Caco-2 (cell line): ENCODE measurements around the gene ANKRD13D. TPM values are rescaled to one million over a fixed set of nuclear protein-coding genes. Genes with fewer than 3 reads are reported as not detected.

ENCODE experiments used
- BruUV-seq: library from RNA; stranded (reverse); fragments of 400-500 nt; replicated peaks from 2 replicates; lab custom pipeline; 2021; lab: Mats Ljungman, UMichigan
- CTCF ChIA-PET: fragments of 300-600 bp; sonication (Branson Sonifier 250); formaldehyde crosslinking; loops from one replicate; lab custom pipeline; 2022; ENCODE audit warnings: antibody characterized with exemption; lab: Charles Lee
- POLR2A ChIA-PET: fragments of 300-600 bp; sonication (Branson Sonifier 250); formaldehyde crosslinking; loops from one replicate; lab custom pipeline; 2022; ENCODE audit warnings: antibody characterized with exemption; lab: Charles Lee
- DNase-seq, 2 experiments: peaks; one replicate each; pipeline versions ENCODE4 v3.0.0 to v3.0.0-alpha.2; 2020 to 2022
- H3K27me3 ChIP-seq: replicated peaks from 2 replicates; pipeline ENCODE4 v1.6.0; 2011; ENCODE audit warnings: low read length; ENCODE audit not compliant: control insufficient read depth, insufficient read depth
- H3K36me3 ChIP-seq: 2 replicates; pipeline ENCODE4 v1.5.1; 2011; ENCODE audit warnings: low read length; ENCODE audit not compliant: control insufficient read depth, insufficient read depth
- H3K4me1 ChIP-seq: fragments of 250-450 bp; sonication (Bioruptor Pico); 2 replicates; pipeline ENCODE4 v1.5.1; 2020; ENCODE audit warnings: mild to moderate bottlenecking
- H3K4me3 ChIP-seq: 2 replicates; pipeline ENCODE4 v1.5.1; 2011; ENCODE audit warnings: low read depth, mild to moderate bottlenecking, control low read depth, low read length
- H3K9me3 ChIP-seq: fragments of 250-450 bp; sonication (Bioruptor Pico); 2 replicates; pipeline ENCODE4 v1.5.1; 2020; ENCODE audit warnings: mild to moderate bottlenecking, moderate library complexity
- H3K27ac Mint-ChIP-seq: one replicate; pipeline ENCODE4 v1.8.0; 2022; ENCODE audit warnings: mixed read lengths; ENCODE audit not compliant: unreplicated experiment
- H3K27me3 Mint-ChIP-seq: one replicate; pipeline ENCODE4 v1.8.0; 2022; ENCODE audit warnings: mixed read lengths; ENCODE audit not compliant: insufficient read depth, unreplicated experiment
- H3K36me3 Mint-ChIP-seq: one replicate; pipeline ENCODE4 v1.8.0; 2022; ENCODE audit warnings: mild to moderate bottlenecking, mixed read lengths; ENCODE audit not compliant: insufficient read depth, unreplicated experiment
- H3K4me1 Mint-ChIP-seq: one replicate; pipeline ENCODE4 v1.8.0; 2022; ENCODE audit warnings: low read depth, mixed read lengths; ENCODE audit not compliant: unreplicated experiment
- H3K4me3 Mint-ChIP-seq: one replicate; pipeline ENCODE4 v1.8.0; 2022; ENCODE audit warnings: mild to moderate bottlenecking, moderate library complexity, mixed read lengths; ENCODE audit not compliant: unreplicated experiment
- H3K9me3 Mint-ChIP-seq: one replicate; pipeline ENCODE4 v1.8.0; 2022; ENCODE audit warnings: mixed read lengths; ENCODE audit not compliant: unreplicated experiment
- intact Hi-C: fragments of 100-400 bp; cut with micrococcal nuclease; formaldehyde crosslinking; loops from one replicate; pipeline ENCODE4 v1.10.0; 2022; ENCODE audit not compliant: unreplicated experiment
- total RNA-seq: library from RNA; stranded (reverse); gene quantifications from 2 replicates; pipeline ENCODE4 v1.2.3, GENCODE V29; 2022
- TF ChIP-seq, protein P1 (sequence below), 2 experiments: fragments of 200-600 bp in 1 of 2; IDR thresholded peaks; 1 replicate in 1 of 2; 2 replicates in 1 of 2; pipeline versions ENCODE4 v1.5.1 to v1.8.0; 2011 to 2022; ENCODE audit warnings: antibody characterized with exemption in 1 of 2, control low read depth in 1 of 2, inconsistent platforms in 1 of 2, low read depth in 1 of 2, low read length in 1 of 2, mild to moderate bottlenecking in 1 of 2, moderate library complexity in 1 of 2; ENCODE audit not compliant: insufficient read depth in 1 of 2, severe bottlenecking in 1 of 2, unreplicated experiment in 1 of 2

Gene ANKRD13D
- total RNA-seq, 1 experiment from 2014 or later, result 88.6 TPM

DNA sequence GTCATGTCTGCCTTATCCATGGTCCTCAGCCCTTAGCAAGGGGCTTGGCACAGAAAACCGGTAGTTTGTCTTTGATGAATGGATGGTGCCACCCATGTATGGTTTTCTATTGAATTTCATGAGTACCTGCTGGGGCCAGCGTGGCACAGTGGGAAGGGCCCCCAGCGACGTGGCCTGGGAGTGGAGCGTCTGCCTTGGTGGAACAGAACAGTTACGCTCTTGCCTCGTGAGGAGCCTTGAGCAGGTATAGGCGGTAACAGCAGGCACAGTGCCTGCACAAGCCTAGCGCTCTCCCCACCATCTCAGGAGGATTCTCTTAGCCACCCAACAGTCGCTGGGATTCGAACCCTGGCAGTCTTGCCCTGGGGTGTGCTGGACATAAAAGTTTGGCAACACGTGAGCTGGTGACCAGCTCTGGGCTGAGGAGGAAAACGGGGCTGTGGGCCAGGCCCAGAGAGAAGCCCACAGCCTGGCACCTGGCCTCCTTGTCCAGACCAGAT, 11.2 kb downstream of the ANKRD13D start:
- H3K4me1 ChIP-seq, result peaks cover 19% of the 10 kb centered on the region
- POLR2A ChIA-PET, result no interaction called here

DNA sequence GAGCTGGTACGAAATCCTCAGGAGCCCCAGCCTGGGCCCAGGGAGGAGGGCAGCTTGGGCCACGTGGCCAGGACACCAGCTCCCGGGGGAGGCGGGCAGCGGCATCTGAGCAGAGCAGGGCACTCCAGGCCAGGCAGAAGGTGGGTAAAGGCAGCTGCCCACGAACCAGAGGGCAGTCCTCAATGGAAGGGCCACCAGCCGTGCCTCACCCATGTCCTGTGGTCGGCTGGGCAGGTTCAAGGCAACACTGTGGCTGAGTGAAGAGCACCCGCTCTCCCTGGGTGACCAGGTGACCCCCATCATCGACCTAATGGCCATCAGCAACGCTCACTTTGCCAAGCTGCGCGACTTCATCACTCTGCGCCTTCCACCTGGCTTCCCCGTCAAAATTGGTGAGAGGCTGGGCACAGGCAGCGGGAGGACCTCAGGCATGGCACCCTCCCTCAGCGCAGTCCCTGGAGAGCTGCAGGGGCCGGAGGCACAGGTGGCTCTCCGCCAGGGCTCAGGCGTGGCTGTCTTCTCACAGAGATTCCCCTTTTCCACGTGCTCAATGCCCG, 11.7 kb downstream of the ANKRD13D start:
- peaks cover 6% of the 10 kb centered on the region for H3K4me1 Mint-ChIP-seq
- intact Hi-C loops, result no loop called here

More for the DNA sequence above, 11.2 kb downstream of the ANKRD13D start:
- Mint-ChIP-seq H3K4me3 (no peak overlapping the region), H3K27me3 (no peaks in the 10 kb centered on the region), H3K9me3 (peaks cover 18% of the 10 kb centered on the region), H3K27ac (no peak overlapping the region), H3K36me3 (peaks cover 91% of the 10 kb centered on the region), H3K4me1 (peaks cover 6% of the 10 kb centered on the region)
- TF ChIP-seq, protein P1, sequence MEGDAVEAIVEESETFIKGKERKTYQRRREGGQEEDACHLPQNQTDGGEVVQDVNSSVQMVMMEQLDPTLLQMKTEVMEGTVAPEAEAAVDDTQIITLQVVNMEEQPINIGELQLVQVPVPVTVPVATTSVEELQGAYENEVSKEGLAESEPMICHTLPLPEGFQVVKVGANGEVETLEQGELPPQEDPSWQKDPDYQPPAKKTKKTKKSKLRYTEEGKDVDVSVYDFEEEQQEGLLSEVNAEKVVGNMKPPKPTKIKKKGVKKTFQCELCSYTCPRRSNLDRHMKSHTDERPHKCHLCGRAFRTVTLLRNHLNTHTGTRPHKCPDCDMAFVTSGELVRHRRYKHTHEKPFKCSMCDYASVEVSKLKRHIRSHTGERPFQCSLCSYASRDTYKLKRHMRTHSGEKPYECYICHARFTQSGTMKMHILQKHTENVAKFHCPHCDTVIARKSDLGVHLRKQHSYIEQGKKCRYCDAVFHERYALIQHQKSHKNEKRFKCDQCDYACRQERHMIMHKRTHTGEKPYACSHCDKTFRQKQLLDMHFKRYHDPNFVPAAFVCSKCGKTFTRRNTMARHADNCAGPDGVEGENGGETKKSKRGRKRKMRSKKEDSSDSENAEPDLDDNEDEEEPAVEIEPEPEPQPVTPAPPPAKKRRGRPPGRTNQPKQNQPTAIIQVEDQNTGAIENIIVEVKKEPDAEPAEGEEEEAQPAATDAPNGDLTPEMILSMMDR (IDR thresholded peaks at IDR 0.05; ENCODE audit: insufficient read depth in 1 of 2, low read depth in 1 of 2, low read length in 1 of 2, severe bottlenecking in 1 of 2, unreplicated experiment in 1 of 2), result no peak
- intact Hi-C loops, result no loop called here
- H3K36me3 ChIP-seq, result peaks cover 7% of the 10 kb centered on the region
- CTCF ChIA-PET, result interaction anchor here (0.6 kb wide), 1 partner anchor 11 kb away, joined by 3 read pairs; the partner anchor contains the start of gene ANKRD13D
- no TSS peak for BruUV-seq
- DNase-seq, result no peak
- H3K4me3 ChIP-seq, result no peak overlapping the region
- H3K27me3 ChIP-seq, result no peaks in the 10 kb centered on the region
- peaks cover 11% of the 10 kb centered on the region for H3K9me3 ChIP-seq

DNA sequence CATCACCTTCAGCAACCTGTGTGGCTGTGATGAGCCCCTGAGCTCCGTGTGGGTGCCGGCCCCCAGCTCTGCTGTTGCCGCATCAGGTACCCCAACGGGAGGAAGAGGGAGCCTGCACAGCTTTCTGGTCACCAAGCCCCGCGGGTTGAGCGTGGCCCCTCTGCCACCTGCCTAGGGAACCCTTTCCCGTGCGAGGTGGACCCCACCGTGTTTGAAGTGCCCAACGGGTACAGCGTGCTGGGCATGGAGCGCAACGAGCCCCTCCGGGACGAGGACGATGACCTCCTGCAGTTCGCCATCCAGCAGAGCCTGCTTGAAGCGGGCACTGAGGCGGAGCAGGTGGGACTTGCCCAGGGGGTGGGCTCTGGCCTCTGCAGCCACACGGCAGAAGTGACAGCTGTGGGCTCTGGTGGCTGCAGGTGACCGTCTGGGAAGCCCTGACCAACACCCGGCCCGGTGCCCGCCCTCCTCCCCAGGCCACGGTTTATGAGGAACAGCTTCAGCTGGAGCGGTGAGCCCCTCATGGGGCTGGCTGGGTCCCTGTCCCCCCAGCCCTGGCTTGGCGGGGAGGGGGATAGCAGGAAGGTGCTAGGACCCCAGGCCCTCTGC, 12.3 kb downstream of the ANKRD13D start:
- Histone ChIP-seq H3K9me3 (0 out of 2 replicates have a peak, but pooled peaks cover 3% of the 10 kb centered on the region), H3K4me3 (no peak overlapping the region), H3K27me3 (no peaks in the 10 kb centered on the region), H3K4me1 (peaks cover 23% of the 10 kb centered on the region), H3K36me3 (peaks cover 7% of the 10 kb centered on the region)
- Mint-ChIP-seq H3K4me1 (peaks cover 6% of the 10 kb centered on the region), H3K4me3 (no peak overlapping the region), H3K27me3 (no peaks in the 10 kb centered on the region), H3K36me3 (peaks cover 86% of the 10 kb centered on the region), H3K9me3 (peaks cover 10% of the 10 kb centered on the region), H3K27ac (no peak overlapping the region)
- ChIA-PET CTCF (no interaction called here), POLR2A (no interaction called here)
- no peak for DNase-seq
- intact Hi-C loops, result no loop called here
- TF ChIP-seq, protein P1 (IDR thresholded peaks at IDR 0.05; ENCODE audit: insufficient read depth in 1 of 2, low read depth in 1 of 2, low read length in 1 of 2, severe bottlenecking in 1 of 2, unreplicated experiment in 1 of 2), result no peak
- no TSS peak for BruUV-seq

More for the DNA sequence above, 11.7 kb downstream of the ANKRD13D start:
- Histone ChIP-seq H3K4me1 (peaks cover 23% of the 10 kb centered on the region), H3K36me3 (peaks cover 7% of the 10 kb centered on the region), H3K9me3 (peaks cover 6% of the 10 kb centered on the region), H3K4me3 (no peak overlapping the region), H3K27me3 (no peaks in the 10 kb centered on the region)
- BruUV-seq, result no TSS peak
- CTCF ChIA-PET, result interaction anchor here (0.6 kb wide), 1 partner anchor 12 kb away, joined by 3 read pairs; the partner anchor contains the start of gene ANKRD13D
- no peak overlapping the region for H3K4me3 Mint-ChIP-seq
- H3K36me3 Mint-ChIP-seq, result peaks cover 92% of the 10 kb centered on the region
- POLR2A ChIA-PET, result no interaction called here
- peaks cover 16% of the 10 kb centered on the region for H3K9me3 Mint-ChIP-seq
- H3K27me3 Mint-ChIP-seq, result no peaks in the 10 kb centered on the region
- H3K27ac Mint-ChIP-seq, result no peak overlapping the region
- peak in 1 of 2 experiments; percentile 42 for DNase-seq
- TF ChIP-seq, protein P1 (IDR thresholded peaks at IDR 0.05; ENCODE audit: insufficient read depth in 1 of 2, low read depth in 1 of 2, low read length in 1 of 2, severe bottlenecking in 1 of 2, unreplicated experiment in 1 of 2), result no peak
